Neuronal stem cell (in vitro differentiated cells): ENCODE data around the gene KCNQ1.

ENCODE experiments used
- DNase-seq: peaks from one replicate; pipeline ENCODE4 v3.0.0-alpha.2; 2013; ENCODE audit warnings: low spot score
- H2AFZ ChIP-seq: one replicate; pipeline ENCODE4 v1.6.1; 2013; ENCODE audit warnings: mild to moderate bottlenecking, low read length, inconsistent platforms
- H2AK5ac ChIP-seq: 2 replicates; pipeline ENCODE4 v1.6.1; 2013; ENCODE audit warnings: low read depth, mild to moderate bottlenecking, inconsistent platforms, low read length, moderate library complexity, mixed read lengths
- H2BK120ac ChIP-seq: 2 replicates; pipeline ENCODE4 v1.6.1; 2013; ENCODE audit warnings: low read depth, mild to moderate bottlenecking, inconsistent platforms, low read length, moderate library complexity, mixed read lengths
- H2BK12ac ChIP-seq: one replicate; pipeline ENCODE4 v1.6.1; 2013; ENCODE audit warnings: low read length, inconsistent platforms
- H2BK15ac ChIP-seq: 2 replicates; pipeline ENCODE4 v1.6.1; 2013; ENCODE audit warnings: mild to moderate bottlenecking, low read length, inconsistent platforms, mixed read lengths
- H2BK5ac ChIP-seq: one replicate; pipeline ENCODE4 v1.6.1; 2013; ENCODE audit warnings: inconsistent platforms, mild to moderate bottlenecking, low read length, moderate library complexity
- H3K14ac ChIP-seq: one replicate; pipeline ENCODE4 v1.6.1; 2013; ENCODE audit warnings: low read length, inconsistent platforms
- H3K18ac ChIP-seq: 2 replicates; pipeline ENCODE4 v1.6.1; 2013; ENCODE audit warnings: low read length, inconsistent platforms
- H3K23ac ChIP-seq: 2 replicates; pipeline ENCODE4 v1.6.1; 2013; ENCODE audit warnings: low read depth, mild to moderate bottlenecking, mixed read lengths, low read length, inconsistent platforms; ENCODE audit not compliant: poor library complexity
- H3K27ac ChIP-seq: replicated peaks from 3 replicates; pipeline ENCODE4 v1.5.1; 2013; ENCODE audit warnings: low read length, inconsistent platforms
- H3K27me3 ChIP-seq, 3 experiments: 2 replicates each; pipeline ENCODE4 v1.6.1; 2013; ENCODE audit warnings: low read length in 3 of 3, mild to moderate bottlenecking in 2 of 3, inconsistent platforms in 1 of 3, low read depth in 1 of 3, mixed read lengths in 1 of 3, moderate library complexity in 1 of 3; ENCODE audit not compliant: control insufficient read depth in 3 of 3, insufficient read depth in 3 of 3
- H3K36me3 ChIP-seq, 2 donors: replicated peaks in 1 of 2; 2 replicates each; pipeline ENCODE4 v1.6.1; 2013; ENCODE audit warnings: low read length in 2 of 2; ENCODE audit not compliant: control insufficient read depth in 2 of 2, insufficient read depth in 2 of 2
- H3K4ac ChIP-seq: 2 replicates; pipeline ENCODE4 v1.6.1; 2013; ENCODE audit warnings: inconsistent platforms, mild to moderate bottlenecking, low read length, moderate library complexity
- H3K4me1 ChIP-seq, 2 donors: 1 replicate in 1 of 2; 2 replicates in 1 of 2; pipeline ENCODE4 v1.6.1; 2013; ENCODE audit warnings: low read length in 2 of 2, low read depth in 1 of 2; ENCODE audit not compliant: control insufficient read depth in 2 of 2, insufficient read depth in 1 of 2
- H3K4me2 ChIP-seq: one replicate; pipeline ENCODE4 v1.6.1; 2013; ENCODE audit warnings: mild to moderate bottlenecking, low read length, inconsistent platforms; ENCODE audit not compliant: insufficient read depth, poor library complexity, severe bottlenecking
- H3K4me3 ChIP-seq, 2 donors: 2 replicates each; pipeline ENCODE4 v1.5.1; 2013; ENCODE audit warnings: low read length in 2 of 2, mild to moderate bottlenecking in 2 of 2, inconsistent platforms in 1 of 2, moderate library complexity in 1 of 2
- H3K79me1 ChIP-seq: one replicate; pipeline ENCODE4 v1.6.1; 2013; ENCODE audit warnings: low read depth, mild to moderate bottlenecking, inconsistent platforms, low read length, moderate library complexity
- H3K9ac ChIP-seq: one replicate; pipeline ENCODE4 v1.6.1; 2013; ENCODE audit warnings: mild to moderate bottlenecking, low read depth, low read length, inconsistent platforms; ENCODE audit not compliant: poor library complexity
- H3K9me3 ChIP-seq, 2 donors: replicated peaks in 1 of 2; 2 replicates each; pipeline versions ENCODE3 to v1.6.1; 2013; ENCODE audit warnings: low read length in 2 of 2, mild to moderate bottlenecking in 2 of 2, inconsistent platforms in 1 of 2, low read depth in 1 of 2, mixed read lengths in 1 of 2, moderate library complexity in 1 of 2; ENCODE audit not compliant: control insufficient read depth in 2 of 2, insufficient read depth in 1 of 2
- H4K8ac ChIP-seq: one replicate; pipeline ENCODE4 v1.6.1; 2013; ENCODE audit warnings: low read depth, mild to moderate bottlenecking, inconsistent platforms, low read length, moderate library complexity
- H4K91ac ChIP-seq: one replicate; pipeline ENCODE4 v1.6.1; 2013; ENCODE audit warnings: low read length, low read depth, mild to moderate bottlenecking, inconsistent platforms; ENCODE audit not compliant: poor library complexity
- WGBS, 2 donors: extraction: QIAGEN DNeasy Blood & Tissue Kit; methylation state at CpG; one replicate each; pipeline ENCODE4 v1.1.7; 2013; ENCODE audit warnings: missing lambda C conversion rate in 2 of 2, mixed read lengths in 1 of 2; ENCODE audit not compliant: insufficient read length in 2 of 2, insufficient replicate concordance in 1 of 2; ENCODE audit errors: extremely low coverage in 2 of 2; 5-methylcytosine and 5-hydroxymethylcytosine counted together

Gene KCNQ1

DNA sequence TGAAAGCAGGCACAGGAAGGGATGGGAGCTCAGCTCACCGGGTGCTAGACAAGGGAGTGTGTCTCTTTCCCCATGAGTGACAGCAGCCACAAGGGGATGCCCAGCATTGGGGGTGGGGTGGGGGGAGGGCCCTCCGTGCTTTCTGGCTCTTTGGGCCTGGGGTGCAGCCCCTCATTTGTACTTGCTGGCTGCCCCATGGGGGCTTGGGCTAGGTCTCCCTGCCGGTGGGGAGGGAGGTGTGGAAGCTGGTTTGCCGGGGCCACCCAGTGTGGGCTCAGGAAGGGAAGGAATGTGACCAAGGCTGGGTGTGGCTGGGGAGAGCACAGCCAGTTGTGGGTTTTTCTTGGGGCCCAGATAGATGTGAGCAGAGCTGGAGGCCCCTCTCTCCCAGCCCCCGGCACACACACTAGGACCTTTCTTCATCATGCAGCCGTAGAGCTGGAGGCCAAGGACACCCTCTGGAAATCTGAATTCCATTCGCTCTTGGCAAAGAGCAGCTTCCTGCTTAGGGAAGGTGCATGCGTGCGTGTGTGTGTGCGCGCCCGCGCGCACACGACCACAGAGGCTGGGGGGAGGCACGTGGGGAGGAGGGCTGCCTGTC, 229.2 kb downstream of the KCNQ1 start:
- Histone ChIP-seq H2BK120ac (no peak overlapping the region), H3K4ac (no peak overlapping the region), H3K4me1 (peaks cover 0 to 8% of the 10 kb centered on the region in 2 donors), H3K79me1 (peaks cover 4% of the 10 kb centered on the region), H2AK5ac (no peak overlapping the region), H3K27ac (no peak overlapping the region), H3K4me3 (no peak overlapping the region), H3K18ac (no peak overlapping the region), H3K9me3 (no peaks in the 10 kb centered on the region), H2BK12ac (no peak overlapping the region), H4K8ac (no peak overlapping the region), H2BK5ac (no peak overlapping the region), H3K9ac (no peak overlapping the region), H3K27me3 (no peaks in the 10 kb centered on the region), H3K14ac (no peak overlapping the region), H3K36me3 (no peaks in the 10 kb centered on the region), H3K23ac (no peak overlapping the region), H2AFZ (no peak overlapping the region), H4K91ac (no peak overlapping the region), H3K4me2 (no peak overlapping the region), H2BK15ac (no peak overlapping the region)
- DNase-seq: no peak
- WGBS, 2 donors: no CpG with 5 or more reads among the region's 16 CpGs

DNA sequence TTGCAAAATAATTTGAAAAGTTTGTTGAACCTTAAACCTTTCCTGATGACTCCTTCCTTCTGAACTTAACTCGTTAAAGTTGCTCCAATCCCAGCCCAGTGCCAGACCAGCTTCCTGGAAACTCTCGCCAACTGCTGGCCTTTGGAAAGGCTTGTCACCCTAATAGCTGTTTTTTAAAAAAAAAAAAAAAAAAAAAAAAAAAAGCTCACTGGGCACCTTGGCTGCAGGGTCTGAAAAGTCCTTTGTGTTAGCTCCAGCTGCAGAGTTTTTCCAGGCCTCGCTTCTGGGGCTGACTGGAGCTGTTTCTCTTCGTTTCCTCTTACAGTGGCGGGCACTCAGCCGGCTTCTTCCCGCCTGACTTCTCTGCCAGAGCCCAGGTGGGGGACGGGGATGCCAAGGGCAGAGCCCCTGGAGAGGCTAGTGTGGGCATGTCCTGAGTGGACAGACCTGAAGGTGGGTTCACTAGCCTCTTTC, 229.9 kb downstream of the KCNQ1 start:
- H3K4me3 ChIP-seq: no peak overlapping the region
- H2AK5ac ChIP-seq: no peak overlapping the region
- H3K9me3 ChIP-seq: no peaks in the 10 kb centered on the region
- H2BK5ac ChIP-seq: no peak overlapping the region
- no peak overlapping the region for H3K23ac ChIP-seq
- H3K27ac ChIP-seq: no peak overlapping the region
- H3K4ac ChIP-seq: no peak overlapping the region
- H3K9ac ChIP-seq: no peak overlapping the region
- no peak overlapping the region for H4K8ac ChIP-seq
- no peaks in the 10 kb centered on the region for H3K27me3 ChIP-seq
- no CpG with 5 or more reads among the region's 8 CpGs for WGBS, 2 donors
- DNase-seq: no peak
- peaks cover 4% of the 10 kb centered on the region for H3K79me1 ChIP-seq
- no peak overlapping the region for H3K18ac ChIP-seq
- no peak overlapping the region for H2BK12ac ChIP-seq
- no peak overlapping the region for H2AFZ ChIP-seq
- H3K14ac ChIP-seq: no peak overlapping the region
- no peaks in the 10 kb centered on the region for H3K36me3 ChIP-seq
- no peak overlapping the region for H3K4me2 ChIP-seq
- no peak overlapping the region for H2BK120ac ChIP-seq
- peaks cover 0 to 8% of the 10 kb centered on the region in 2 donors for H3K4me1 ChIP-seq
- H4K91ac ChIP-seq: no peak overlapping the region
- no peak overlapping the region for H2BK15ac ChIP-seq

DNA sequence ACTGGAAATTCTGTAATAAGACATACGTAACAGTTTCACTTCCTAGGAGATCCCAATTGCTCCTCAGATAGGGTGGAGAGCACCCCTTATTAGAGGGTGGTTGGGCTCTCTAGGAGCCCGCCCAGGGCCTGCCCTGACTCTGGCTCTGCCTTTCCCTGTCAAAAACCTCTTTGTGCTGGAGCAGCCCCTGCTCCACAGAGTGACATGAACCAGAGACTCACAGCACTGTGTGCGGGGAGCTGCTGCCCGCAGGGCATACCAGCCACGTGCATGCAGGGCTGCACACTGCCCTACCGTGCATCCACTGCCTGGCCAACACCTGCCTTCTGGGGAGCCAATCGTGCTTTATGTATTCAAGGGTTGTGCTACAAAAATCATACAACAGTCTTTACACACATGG, 230.7 kb downstream of the KCNQ1 start:
- H2AFZ ChIP-seq: no peak overlapping the region
- peaks cover 4% of the 10 kb centered on the region for H3K79me1 ChIP-seq
- no peak overlapping the region for H3K4me2 ChIP-seq
- H3K18ac ChIP-seq: no peak overlapping the region
- no peak overlapping the region for H2BK120ac ChIP-seq
- H2AK5ac ChIP-seq: no peak overlapping the region
- H3K36me3 ChIP-seq: no peaks in the 10 kb centered on the region
- H4K91ac ChIP-seq: no peak overlapping the region
- no peak overlapping the region for H2BK12ac ChIP-seq
- no peak overlapping the region for H3K4ac ChIP-seq
- WGBS, 2 donors: no CpG with 5 or more reads among the region's 7 CpGs
- peaks cover 0 to 8% of the 10 kb centered on the region in 2 donors for H3K4me1 ChIP-seq
- H2BK5ac ChIP-seq: no peak overlapping the region
- no peak overlapping the region for H3K27ac ChIP-seq
- H3K27me3 ChIP-seq: no peaks in the 10 kb centered on the region
- no peak overlapping the region for H3K23ac ChIP-seq
- H3K9me3 ChIP-seq: no peaks in the 10 kb centered on the region
- H3K4me3 ChIP-seq: peak overlapping the region in 1 of 2 donors; percentile 31
- H2BK15ac ChIP-seq: no peak overlapping the region
- no peak for DNase-seq
- H4K8ac ChIP-seq: no peak overlapping the region
- no peak overlapping the region for H3K14ac ChIP-seq
- H3K9ac ChIP-seq: no peak overlapping the region

DNA sequence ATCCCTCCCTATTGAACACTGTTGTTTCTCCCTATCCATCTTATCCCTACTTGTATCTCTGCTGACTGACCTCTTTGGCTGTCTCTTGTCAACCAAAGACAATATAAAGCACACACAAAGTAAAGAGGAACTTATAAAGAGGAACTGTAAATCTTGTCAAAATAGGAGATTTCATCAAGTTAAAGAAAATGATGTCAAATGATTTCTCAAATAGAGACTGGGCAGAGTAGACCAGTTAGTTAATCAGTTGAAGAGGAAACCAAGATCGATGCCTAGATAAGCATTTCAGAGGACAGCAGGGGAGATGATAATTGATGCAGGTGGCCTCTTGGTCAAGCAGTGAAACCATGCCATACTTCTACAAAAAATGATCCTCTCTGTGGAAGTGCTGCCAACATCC, 232.3 kb downstream of the KCNQ1 start:
- Histone ChIP-seq H3K9ac (no peak overlapping the region), H2AFZ (no peak overlapping the region), H2BK5ac (no peak overlapping the region), H3K4me3 (no peak overlapping the region), H3K18ac (no peak overlapping the region), H2AK5ac (no peak overlapping the region), H2BK12ac (no peak overlapping the region), H3K27me3 (no peaks in the 10 kb centered on the region), H3K36me3 (no peaks in the 10 kb centered on the region), H3K14ac (no peak overlapping the region), H3K79me1 (peaks cover 4% of the 10 kb centered on the region), H2BK15ac (no peak overlapping the region), H3K27ac (no peak overlapping the region), H3K23ac (no peak overlapping the region), H3K9me3 (no peaks in the 10 kb centered on the region), H2BK120ac (no peak overlapping the region), H3K4me1 (peaks cover 0 to 8% of the 10 kb centered on the region in 2 donors), H4K8ac (no peak overlapping the region), H3K4ac (no peak overlapping the region), H4K91ac (no peak overlapping the region), H3K4me2 (no peak overlapping the region)
- DNase-seq: no peak
- WGBS, 2 donors: no CpG with 5 or more reads among the region's 1 CpG
